ENCODE data around the gene ARID4A. TPM values are rescaled to one million over a fixed set of nuclear protein-coding genes. Genes with fewer than 3 reads are reported as not detected.

The ARID4A gene
- total RNA-seq, 1 donor from 2014 or later, result 24.9 TPM

- Mint-ChIP-seq H3K36me3 (peaks cover 28% of the 10 kb centered on the region), H3K9me3 (no peaks in the 10 kb centered on the region), H3K4me3 (no peak overlapping the region), H3K27ac (no peak overlapping the region), H3K4me1 (ENCODE audit: unreplicated experiment) (peaks cover 7% of the 10 kb centered on the region), H3K27me3 (no peaks in the 10 kb centered on the region)
- no peak for DNase-seq (ENCODE audit: extremely low spot score, unreplicated experiment)
- peak; percentile 44 for TF ChIP-seq CTCF (conservative IDR thresholded peaks at IDR 0.05)
Observed at GRCh38 chr14:58272588-58273372, 25.6 kb upstream of the ARID4A start.

- Mint-ChIP-seq H3K27ac (no peak overlapping the region), H3K9me3 (no peaks in the 10 kb centered on the region)
Observed at GRCh38 chr14:58274881-58275280, 23.5 kb upstream of the ARID4A start.

GRCh38 chr14:58275527-58276190, 22.7 kb upstream of the ARID4A start:
- H3K36me3 Mint-ChIP-seq, result peaks cover 15% of the 10 kb centered on the region
- peaks cover 9% of the 10 kb centered on the region for H3K4me1 Mint-ChIP-seq (ENCODE audit: unreplicated experiment)
- DNase-seq (ENCODE audit: extremely low spot score, unreplicated experiment), result no peak
- H3K27ac Mint-ChIP-seq, result no peak overlapping the region
- no peaks in the 10 kb centered on the region for H3K27me3 Mint-ChIP-seq
- no peak overlapping the region for H3K4me3 Mint-ChIP-seq
- H3K9me3 Mint-ChIP-seq, result no peaks in the 10 kb centered on the region
- no peak for TF ChIP-seq CTCF (conservative IDR thresholded peaks at IDR 0.05)

More at GRCh38 chr14:58274881-58275280, 23.5 kb upstream of the ARID4A start:
- Mint-ChIP-seq H3K27me3 (no peaks in the 10 kb centered on the region), H3K36me3 (peaks cover 23% of the 10 kb centered on the region), H3K4me1 (ENCODE audit: unreplicated experiment) (peaks cover 7% of the 10 kb centered on the region), H3K4me3 (no peak overlapping the region)
- TF ChIP-seq CTCF (conservative IDR thresholded peaks at IDR 0.05), result no peak
- DNase-seq (ENCODE audit: extremely low spot score, unreplicated experiment), result no peak

GRCh38 chr14:58276208-58276607, 22.1 kb upstream of the ARID4A start:
- H3K9me3 Mint-ChIP-seq, result no peaks in the 10 kb centered on the region
- H3K36me3 Mint-ChIP-seq, result peaks cover 18% of the 10 kb centered on the region
- no peak overlapping the region for H3K4me3 Mint-ChIP-seq
- TF ChIP-seq CTCF (conservative IDR thresholded peaks at IDR 0.05), result no peak
- H3K27ac Mint-ChIP-seq, result no peak overlapping the region
- DNase-seq (ENCODE audit: extremely low spot score, unreplicated experiment), result no peak
- H3K4me1 Mint-ChIP-seq (ENCODE audit: unreplicated experiment), result peaks cover 15% of the 10 kb centered on the region
- no peaks in the 10 kb centered on the region for H3K27me3 Mint-ChIP-seq

GRCh38 chr14:58278177-58278576, 20.2 kb upstream of the ARID4A start:
- H3K36me3 Mint-ChIP-seq, result peaks cover 27% of the 10 kb centered on the region

More at GRCh38 chr14:58278177-58278576, 20.2 kb upstream of the ARID4A start:
- Mint-ChIP-seq H3K27ac (no peak overlapping the region), H3K9me3 (no peaks in the 10 kb centered on the region), H3K4me1 (ENCODE audit: unreplicated experiment) (peaks cover 28% of the 10 kb centered on the region), H3K4me3 (no peak overlapping the region), H3K27me3 (no peaks in the 10 kb centered on the region)
- TF ChIP-seq CTCF (conservative IDR thresholded peaks at IDR 0.05), result no peak
- no peak for DNase-seq (ENCODE audit: extremely low spot score, unreplicated experiment)

Data from type B pancreatic cell (in vitro differentiated cells).